Neural cell (in vitro differentiated cells): ENCODE data around the gene MRC1. TPM values are rescaled to one million over a fixed set of nuclear protein-coding genes. Genes with fewer than 3 reads are reported as not detected.

Source experiments
- H2AFZ ChIP-seq: fragments of 200-600, 300-800 bp; sonication (generic), shearing (Covaris generic); 2 replicates; pipeline ENCODE4 v1.6.0; 2014; ENCODE audit warnings: low read depth, mild to moderate bottlenecking, antibody characterized with exemption, low read length, moderate library complexity
- H3F3A ChIP-seq: fragments of 200-600 bp; shearing (Covaris generic); 2 replicates; pipeline ENCODE4 v1.6.1; 2016; ENCODE audit warnings: mild to moderate bottlenecking, moderate library complexity, mixed read lengths, antibody characterized with exemption, low read length; ENCODE audit not compliant: insufficient read depth, poor library complexity, severe bottlenecking
- H3K27ac ChIP-seq: fragments of 200-600, 300-800 bp; sonication (generic), shearing (Covaris generic); 2 replicates; pipeline ENCODE4 v1.5.1; 2014; ENCODE audit warnings: mild to moderate bottlenecking, low read length, moderate library complexity
- H3K27me3 ChIP-seq: fragments of 300-800, 200-600 bp; sonication (generic), shearing (Covaris generic); 2 replicates; pipeline ENCODE4 v1.6.0; 2014; ENCODE audit warnings: mild to moderate bottlenecking, low read depth, low read length, moderate library complexity; ENCODE audit not compliant: insufficient read depth
- H3K36me3 ChIP-seq: fragments of 300-800, 200-600 bp; sonication (generic), shearing (Covaris generic); 2 replicates; pipeline ENCODE4 v1.5.1; 2014; ENCODE audit warnings: mild to moderate bottlenecking, antibody characterized with exemption, low read length, moderate library complexity; ENCODE audit not compliant: insufficient read depth
- H3K4me2 ChIP-seq: fragments of 300-800, 200-600 bp; sonication (generic), shearing (Covaris generic); 2 replicates; pipeline ENCODE4 v1.6.0; 2014; ENCODE audit warnings: mild to moderate bottlenecking, low read length
- H3K4me3 ChIP-seq: fragments of 300-800, 200-600 bp; sonication (generic), shearing (Covaris generic); 2 replicates; pipeline ENCODE4 v1.5.1; 2014; ENCODE audit warnings: mild to moderate bottlenecking, low read length, moderate library complexity
- H3K79me2 ChIP-seq: fragments of 200-600 bp; shearing (Covaris generic); replicated peaks from 2 replicates; pipeline ENCODE4 v1.6.0; 2014; ENCODE audit warnings: mild to moderate bottlenecking, low read length, moderate library complexity; ENCODE audit not compliant: insufficient read depth
- H3K9ac ChIP-seq: fragments of 300-800, 200-600 bp; sonication (generic), shearing (Covaris generic); 2 replicates; pipeline ENCODE4 v1.6.1; 2016; ENCODE audit warnings: mild to moderate bottlenecking, low read length, mixed read lengths
- H3K9me2 ChIP-seq: fragments of 200-600 bp; shearing (Covaris generic); 2 replicates; pipeline ENCODE4 v1.6.1; 2016; ENCODE audit warnings: mild to moderate bottlenecking, low read length, mixed read lengths; ENCODE audit not compliant: insufficient read depth
- H3K9me3 ChIP-seq: fragments of 200-600, 300-800 bp; sonication (generic), shearing (Covaris generic); 2 replicates; pipeline ENCODE4 v1.6.1; 2016; ENCODE audit warnings: mild to moderate bottlenecking, mixed run types, low read length, moderate library complexity, mixed read lengths
- H4K20me1 ChIP-seq: fragments of 200-600 bp; shearing (Covaris generic); 2 replicates; pipeline ENCODE4 v1.6.1; 2016; ENCODE audit warnings: mild to moderate bottlenecking, mixed run types; ENCODE audit not compliant: insufficient read depth
- CTCF ChIP-seq: fragments of 450-650 bp; IDR thresholded peaks from 2 replicates; pipeline ENCODE4 v1.5.1; 2014; ENCODE audit warnings: antibody characterized with exemption, mild to moderate bottlenecking, moderate library complexity; ENCODE audit not compliant: poor library complexity, severe bottlenecking
- EP300 ChIP-seq: fragments of 450-650 bp; conservative IDR thresholded peaks from 2 replicates; pipeline ENCODE4 v1.6.1; 2014; ENCODE audit warnings: antibody characterized with exemption, mild to moderate bottlenecking, moderate library complexity; ENCODE audit not compliant: poor library complexity, severe bottlenecking
- EZH2 ChIP-seq: fragments of 200-600, 300-800 bp; shearing (Covaris generic), sonication (generic); IDR thresholded peaks from 2 replicates; pipeline ENCODE4 v1.6.1; 2014; ENCODE audit warnings: antibody characterized with exemption, low read length, borderline replicate concordance, mild to moderate bottlenecking; ENCODE audit not compliant: insufficient read depth, poor library complexity, severe bottlenecking
- MXI1 ChIP-seq: fragments of 450-650 bp; conservative IDR thresholded peaks from 2 replicates; pipeline ENCODE4 v1.6.1; 2014; ENCODE audit warnings: antibody characterized with exemption, mild to moderate bottlenecking; ENCODE audit not compliant: poor library complexity, severe bottlenecking
- POLR2AphosphoS5 ChIP-seq: IDR thresholded peaks from 2 replicates; pipeline ENCODE4 v1.6.1; 2012
- RAD21 ChIP-seq: fragments of 450-650 bp; conservative IDR thresholded peaks from 2 replicates; pipeline ENCODE4 v1.6.1; 2014; ENCODE audit warnings: antibody characterized with exemption, mild to moderate bottlenecking, moderate library complexity
- REST ChIP-seq: IDR thresholded peaks from 2 replicates; pipeline ENCODE4 v1.6.1; 2012; ENCODE audit warnings: borderline replicate concordance
- SMC3 ChIP-seq: fragments of 450-650 bp; conservative IDR thresholded peaks from 2 replicates; pipeline ENCODE4 v1.6.1; 2014; ENCODE audit warnings: antibody characterized with exemption, mild to moderate bottlenecking, moderate library complexity; ENCODE audit not compliant: poor library complexity
- TAF1 ChIP-seq: IDR thresholded peaks from 2 replicates; pipeline ENCODE4 v1.6.1; 2012; ENCODE audit warnings: low read depth
- polyA plus RNA-seq: library from polyadenylated mRNA; depleted of rRNA; stranded (reverse); fragments of >200 nt; gene quantifications from 2 replicates; pipeline ENCODE4 v1.2.3, GENCODE V29; 2014

The MRC1 gene
- polyA plus RNA-seq, 1 donor from 2014 or later: not detected

GRCh38 chr10:17918187-17918903, 109.2 kb downstream of the MRC1 start:
- Histone ChIP-seq H2AFZ (no peak overlapping the region), H3K4me3 (no peak overlapping the region), H3K4me2 (no peak overlapping the region), H3K27ac (no peak overlapping the region), H3K36me3 (no peaks in the 10 kb centered on the region), H3K9ac (no peak overlapping the region), H3F3A (no peaks in the 10 kb centered on the region), H4K20me1 (no peaks in the 10 kb centered on the region), H3K27me3 (no peaks in the 10 kb centered on the region), H3K79me2 (no peaks in the 10 kb centered on the region), H3K9me2 (no peaks in the 10 kb centered on the region), H3K9me3 (no peaks in the 10 kb centered on the region)
- TF ChIP-seq RAD21 (no peak), SMC3 (no peak), POLR2AphosphoS5 (no peak), EP300 (no peak), CTCF (no peak), REST (no peak), EZH2 (no peak), TAF1 (no peak), MXI1 (no peak)

- no peaks in the 10 kb centered on the region for H3K9me2 ChIP-seq
- no peak overlapping the region for H3K27ac ChIP-seq
These were observed 112.2 kb downstream of the MRC1 start for GRCh38 chr10:17921378-17921777.

More at GRCh38 chr10:17921378-17921777, 112.2 kb downstream of the MRC1 start:
- Histone ChIP-seq H3K79me2 (no peaks in the 10 kb centered on the region), H4K20me1 (no peaks in the 10 kb centered on the region), H3K4me3 (no peak overlapping the region), H3F3A (no peaks in the 10 kb centered on the region), H2AFZ (no peak overlapping the region), H3K36me3 (no peaks in the 10 kb centered on the region), H3K9ac (no peak overlapping the region), H3K4me2 (no peak overlapping the region), H3K27me3 (no peaks in the 10 kb centered on the region), H3K9me3 (no peaks in the 10 kb centered on the region)
- no peak for TF ChIP-seq RAD21
- TF ChIP-seq REST: no peak
- TF ChIP-seq POLR2AphosphoS5: no peak
- no peak for TF ChIP-seq SMC3
- no peak for TF ChIP-seq CTCF
- no peak for TF ChIP-seq TAF1
- TF ChIP-seq EZH2: no peak
- no peak for TF ChIP-seq MXI1
- no peak for TF ChIP-seq EP300
